Astrocyte of the hippocampus (primary cell): Measurements from ENCODE around the gene RDH16.
"Not testable (repeated sequence)": the region's sequence is repeated elsewhere in the genome, so short reads cannot be mapped to it uniquely, and the experiment has no call there.

Experiments used
- DNase-seq: peaks from one replicate; pipeline ENCODE4 v3.0.0; 2011; ENCODE audit warnings: low read depth, low spot score

RDH16 gene

GRCh38 chr12:56954057-56954957, 3.1 kb downstream of the RDH16 start:
- no peak for DNase-seq

GRCh38 chr12:56953314-56953713, 4.1 kb downstream of the RDH16 start:
- no peak for DNase-seq

GRCh38 chr12:56951582-56952339, 5.6 kb downstream of the RDH16 start:
- no peak for DNase-seq

- DNase-seq = no peak
These were observed 8.5 kb downstream of the RDH16 start for GRCh38 chr12:56948881-56949280.

GRCh38 chr12:56948457-56948777, 9.0 kb downstream of the RDH16 start:
- no peak for DNase-seq

- DNase-seq = no peak
These were observed 9.6 kb downstream of the RDH16 start for GRCh38 chr12:56947633-56948456.

GRCh38 chr12:56943878-56944277, 13.5 kb downstream of the RDH16 start:
- DNase-seq = no peak

- DNase-seq = not testable (repeated sequence)
These were observed 14.0 kb downstream of the RDH16 start for GRCh38 chr12:56943374-56943773.

- DNase-seq = peak; percentile 14
These were observed 15.9 kb downstream of the RDH16 start for GRCh38 chr12:56941299-56942017.

- not testable (repeated sequence) for DNase-seq
These were observed 16.5 kb downstream of the RDH16 start for GRCh38 chr12:56940942-56941298.

GRCh38 chr12:56935752-56936151, 21.7 kb downstream of the RDH16 start:
- DNase-seq = no peak

GRCh38 chr12:56935157-56935556, 22.3 kb downstream of the RDH16 start:
- no peak for DNase-seq

- no peak for DNase-seq
These were observed 23.4 kb downstream of the RDH16 start, which contains the start of gene SDR9C7 for GRCh38 chr12:56933826-56934625. Gene SDR9C7 (minus strand): TSS chr12:56934408. CDS start chr12:56934261, 147 bp downstream.

- DNase-seq = no peak
These were observed 24.5 kb downstream of the RDH16 start for GRCh38 chr12:56932867-56933266.

GRCh38 chr12:56932146-56932545, 25.3 kb downstream of the RDH16 start:
- DNase-seq = no peak

- DNase-seq = no peak
These were observed 25.9 kb downstream of the RDH16 start for GRCh38 chr12:56931474-56931978.

- DNase-seq = no peak
These were observed 27.2 kb downstream of the RDH16 start for GRCh38 chr12:56930241-56930640.

GRCh38 chr12:56929780-56930179, 27.6 kb downstream of the RDH16 start:
- DNase-seq = no peak

GRCh38 chr12:56928262-56928661, 29.1 kb downstream of the RDH16 start:
- no peak for DNase-seq

GRCh38 chr12:56927281-56927680, 30.1 kb downstream of the RDH16 start:
- DNase-seq = no peak
